Measurements from ENCODE around the gene SORT1.
"Not testable (repeated sequence)": the region's sequence is repeated elsewhere in the genome, so short reads cannot be mapped to it uniquely, and the experiment has no call there.

SORT1 gene

GRCh38 chr1:109350182-109350581 is 47.5 kb downstream of the SORT1 start:
- DNase-seq (ENCODE audit: low read depth in 2 of 3, low spot score in 2 of 3), result no peak

- no peak for DNase-seq (ENCODE audit: low read depth in 2 of 3, low spot score in 2 of 3)
Observed at GRCh38 chr1:109347511-109347910, 50.2 kb downstream of the SORT1 start.

GRCh38 chr1:109341944-109342930 is 55.5 kb downstream of the SORT1 start:
- DNase-seq (ENCODE audit: low read depth in 2 of 3, low spot score in 2 of 3), result no peak

GRCh38 chr1:109338608-109339007 is 59.1 kb downstream of the SORT1 start:
- DNase-seq (ENCODE audit: low read depth in 2 of 3, low spot score in 2 of 3), result no peak

GRCh38 chr1:109338091-109338490 is 59.6 kb downstream of the SORT1 start:
- no peak for DNase-seq (ENCODE audit: low read depth in 2 of 3, low spot score in 2 of 3)

DNA sequence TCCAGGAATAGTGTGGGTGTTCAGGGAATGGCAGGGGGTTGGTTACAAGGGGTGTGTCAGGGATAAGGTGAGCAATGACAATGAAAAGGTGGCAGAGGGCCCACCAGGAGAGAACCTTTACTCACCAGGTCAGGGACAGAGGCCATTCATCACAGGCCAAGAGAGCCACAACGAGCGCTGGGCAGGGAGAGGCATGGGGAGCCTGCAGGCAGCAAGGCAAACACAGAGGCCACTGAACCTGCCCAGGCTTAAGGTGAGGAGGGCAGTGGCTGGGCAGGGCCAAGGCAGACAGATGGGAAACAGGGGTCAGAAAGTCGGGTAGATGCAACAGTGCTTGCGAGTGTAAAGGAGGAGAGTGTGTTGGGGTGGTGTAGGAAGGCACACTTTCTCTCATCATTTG is 62.6 kb downstream of the SORT1 start:
- DNase-seq (ENCODE audit: low read depth in 2 of 3, low spot score in 2 of 3), result no peak

DNA sequence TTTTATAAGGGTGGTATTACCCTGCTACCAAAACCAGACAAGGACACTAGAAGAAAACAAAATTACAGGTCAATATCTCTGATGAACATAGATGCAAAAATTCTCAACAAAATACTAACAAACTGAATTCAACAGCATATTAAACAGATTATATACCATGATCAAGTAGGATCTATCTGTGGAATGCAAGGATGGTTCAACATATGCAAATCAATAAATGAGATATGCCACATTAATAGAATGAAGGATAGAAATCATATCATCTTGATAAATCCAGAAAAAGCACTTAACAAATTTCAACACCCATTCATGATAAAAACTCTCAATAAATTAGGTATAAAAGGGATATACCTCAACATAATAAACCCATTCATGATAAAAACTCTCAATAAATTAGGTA is 66.6 kb downstream of the SORT1 start:
- DNase-seq (ENCODE audit: low read depth in 2 of 3, low spot score in 2 of 3), result no peak

DNA sequence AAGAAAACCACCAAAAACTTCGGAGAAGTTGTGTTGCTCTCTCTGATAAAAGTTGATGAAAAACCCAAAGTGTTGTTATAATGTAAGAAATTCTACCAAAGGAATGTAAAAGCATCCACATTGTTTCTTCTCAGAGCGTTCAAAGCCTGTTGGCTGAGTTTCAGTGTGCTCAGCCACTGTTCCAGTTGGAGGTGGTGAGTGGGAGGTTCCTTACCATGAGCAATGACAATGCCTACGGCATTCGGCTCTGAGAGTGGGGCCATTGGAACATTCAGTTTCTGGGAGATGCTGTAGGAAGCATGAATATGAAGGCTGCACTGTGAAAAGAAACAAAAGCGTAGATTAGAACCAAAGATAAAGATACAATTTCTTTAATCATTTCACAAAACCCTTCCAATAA is 70.4 kb downstream of the SORT1 start:
- no peak for DNase-seq (ENCODE audit: low read depth in 2 of 3, low spot score in 2 of 3)

DNA sequence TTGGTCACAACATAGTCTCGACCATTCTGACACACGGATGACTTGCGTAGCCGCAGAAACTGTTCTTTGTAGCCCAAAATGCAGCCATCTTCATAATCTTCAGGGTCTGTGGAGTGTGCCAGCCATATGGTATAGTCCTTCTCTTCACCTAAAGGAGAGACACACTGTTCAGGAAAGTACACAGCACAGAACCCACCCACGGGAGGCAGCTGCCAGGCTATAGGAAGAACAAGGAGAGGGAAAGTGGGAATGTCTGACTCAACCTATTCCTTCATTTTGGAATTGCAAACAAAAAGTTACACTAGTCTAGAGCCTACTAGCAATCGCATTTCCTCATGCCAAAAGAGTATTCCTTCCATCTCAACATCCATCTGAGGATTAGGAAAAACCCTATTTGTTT is 74.7 kb downstream of the SORT1 start:
- DNase-seq (ENCODE audit: low read depth in 2 of 3, low spot score in 2 of 3), result no peak

GRCh38 chr1:109319114-109319513 is 78.6 kb downstream of the SORT1 start:
- no peak for DNase-seq (ENCODE audit: low read depth in 2 of 3, low spot score in 2 of 3)

GRCh38 chr1:109316506-109316905 is 81.2 kb downstream of the SORT1 start:
- no peak for DNase-seq (ENCODE audit: low read depth in 2 of 3, low spot score in 2 of 3)

DNA sequence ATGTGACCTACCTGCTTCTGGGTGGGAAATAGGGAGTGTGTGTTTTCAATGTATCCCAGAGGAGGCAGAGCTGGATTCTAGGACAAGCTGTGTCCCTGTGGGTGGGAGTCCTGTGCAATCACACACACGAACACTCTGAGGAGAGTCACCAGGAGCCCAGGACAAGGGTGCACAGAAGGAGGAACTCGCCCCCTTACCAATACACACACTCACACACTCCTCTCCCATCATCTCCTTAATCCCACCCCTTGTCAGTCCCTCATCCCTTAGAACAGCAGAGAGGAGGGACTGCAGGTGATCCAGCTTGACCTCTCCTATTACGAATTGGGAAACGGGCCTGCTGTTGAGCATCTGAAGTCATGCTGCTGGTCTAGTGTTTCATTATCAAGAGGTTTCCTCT is 82.4 kb downstream of the SORT1 start:
- DNase-seq (ENCODE audit: low read depth in 2 of 3, low spot score in 2 of 3), result no peak

- no peak for DNase-seq (ENCODE audit: low read depth in 2 of 3, low spot score in 2 of 3)
Observed at GRCh38 chr1:109314795-109315194, 82.9 kb downstream of the SORT1 start.

DNA sequence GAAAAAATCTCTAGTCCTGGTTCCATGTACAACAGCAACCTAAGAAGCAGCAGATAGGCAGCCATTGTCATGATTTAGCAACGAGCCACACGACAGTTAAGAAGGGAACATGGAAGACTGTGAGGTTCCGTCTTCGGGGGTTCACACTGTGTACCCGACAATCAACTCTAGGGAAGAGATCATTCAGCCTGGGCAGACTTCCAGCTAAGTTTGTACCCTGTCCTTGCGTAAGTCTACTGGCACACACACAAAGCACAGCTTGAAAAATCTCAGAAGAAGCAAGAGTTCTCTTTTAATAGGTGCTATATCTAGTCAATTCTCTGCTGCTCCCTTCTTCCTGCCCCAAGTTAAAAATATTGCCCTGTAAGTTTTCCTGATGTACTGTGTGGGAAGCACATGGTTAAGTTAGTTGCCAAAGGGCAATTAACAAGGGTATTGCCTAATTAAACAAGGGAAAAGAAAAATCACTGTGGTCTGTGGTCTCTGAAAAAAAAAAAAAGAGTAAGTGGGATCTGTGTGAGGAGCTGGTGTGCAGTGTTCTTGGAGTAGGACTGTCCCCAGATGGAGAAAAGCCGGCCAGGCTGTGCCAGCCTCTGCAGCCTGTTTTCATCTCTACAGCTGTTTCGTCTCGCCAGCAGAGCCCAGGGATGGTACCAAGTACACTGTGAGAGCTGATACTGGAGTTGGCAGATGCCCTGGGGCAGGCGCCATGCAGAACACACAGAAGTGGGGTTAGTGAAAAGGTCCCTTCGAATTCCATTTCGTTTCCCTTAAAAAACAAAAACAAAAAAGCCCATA is 84.5 kb downstream of the SORT1 start:
- no peak for DNase-seq (ENCODE audit: low read depth in 2 of 3, low spot score in 2 of 3)

DNA sequence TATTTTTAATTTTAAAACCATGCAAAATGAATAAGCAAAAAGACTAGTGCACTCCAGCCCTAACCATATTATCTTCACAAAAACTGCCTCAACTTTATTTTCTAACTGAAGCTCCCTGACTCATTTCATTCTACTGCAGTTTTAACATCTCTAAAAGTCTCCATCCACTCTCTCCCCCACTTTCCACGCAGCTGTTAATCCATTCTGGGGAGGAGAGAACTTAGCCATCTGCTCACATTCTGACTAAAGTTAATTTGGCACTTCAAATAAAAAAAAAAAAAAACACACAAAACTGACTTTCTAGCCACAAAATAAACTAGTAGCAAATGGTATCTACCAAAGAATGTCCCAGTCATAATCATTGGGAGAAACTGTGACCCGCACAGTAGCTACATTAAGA is 85.5 kb downstream of the SORT1 start:
- DNase-seq (ENCODE audit: low read depth in 2 of 3, low spot score in 2 of 3), result no peak

- DNase-seq (ENCODE audit: low read depth in 2 of 3, low spot score in 2 of 3), result no peak
Observed at GRCh38 chr1:109309347-109309746, 88.4 kb downstream of the SORT1 start.

GRCh38 chr1:109307274-109308021 is 90.3 kb downstream of the SORT1 start:
- DNase-seq (ENCODE audit: low read depth in 2 of 3, low spot score in 2 of 3), result no peak

DNA sequence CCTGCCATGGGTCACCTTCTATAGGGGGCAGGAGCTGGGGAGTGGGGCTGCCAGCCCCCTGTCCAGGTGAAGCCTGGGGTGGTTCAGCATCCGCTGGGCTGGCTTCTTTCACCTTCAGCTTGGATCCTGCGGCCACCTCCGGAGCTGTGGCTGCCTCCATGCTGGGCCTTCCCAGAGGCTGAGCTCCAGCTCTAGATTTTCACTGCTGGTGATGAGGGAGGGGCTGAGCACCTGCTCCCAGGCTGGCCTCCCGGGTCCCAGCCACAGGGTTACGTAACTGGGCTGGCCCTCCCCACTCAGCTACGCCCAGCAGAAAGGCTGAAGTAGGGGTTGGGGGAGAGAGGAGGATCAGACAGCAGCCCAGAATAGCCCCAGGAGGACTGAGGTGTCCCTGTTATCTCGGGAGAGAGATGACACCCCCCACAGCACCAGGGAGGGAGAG is 90.9 kb downstream of the SORT1 start, which contains the start of gene MYBPHL:
MYBPHL (minus strand) TSS at position 180 of the 442 bp plus-strand sequence; CDS start at position 160, 20 bp downstream.
- DNase-seq (ENCODE audit: low read depth in 2 of 3, low spot score in 2 of 3), result no peak

DNA sequence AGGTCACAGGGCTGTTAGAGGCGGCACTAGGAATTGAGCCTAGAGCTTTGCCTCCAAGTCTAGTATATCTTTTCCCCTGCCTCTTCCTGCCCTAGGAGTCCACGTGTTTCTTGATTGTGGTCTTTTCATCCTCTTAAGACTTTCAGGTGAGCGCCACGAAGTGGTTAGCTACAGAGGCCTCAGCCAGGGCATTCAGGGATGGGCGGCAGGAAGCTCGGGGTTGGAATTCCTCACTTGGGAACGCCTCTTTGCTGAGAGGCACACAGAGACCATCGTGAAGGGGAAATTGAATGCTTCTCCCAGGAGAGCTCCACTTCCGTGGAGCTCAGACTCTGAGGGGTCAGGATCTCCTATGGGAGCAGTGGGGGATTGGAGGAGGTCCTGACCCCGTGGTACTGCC is 91.7 kb downstream of the SORT1 start:
- not testable (repeated sequence) for DNase-seq (ENCODE audit: low read depth in 2 of 3, low spot score in 2 of 3)

DNA sequence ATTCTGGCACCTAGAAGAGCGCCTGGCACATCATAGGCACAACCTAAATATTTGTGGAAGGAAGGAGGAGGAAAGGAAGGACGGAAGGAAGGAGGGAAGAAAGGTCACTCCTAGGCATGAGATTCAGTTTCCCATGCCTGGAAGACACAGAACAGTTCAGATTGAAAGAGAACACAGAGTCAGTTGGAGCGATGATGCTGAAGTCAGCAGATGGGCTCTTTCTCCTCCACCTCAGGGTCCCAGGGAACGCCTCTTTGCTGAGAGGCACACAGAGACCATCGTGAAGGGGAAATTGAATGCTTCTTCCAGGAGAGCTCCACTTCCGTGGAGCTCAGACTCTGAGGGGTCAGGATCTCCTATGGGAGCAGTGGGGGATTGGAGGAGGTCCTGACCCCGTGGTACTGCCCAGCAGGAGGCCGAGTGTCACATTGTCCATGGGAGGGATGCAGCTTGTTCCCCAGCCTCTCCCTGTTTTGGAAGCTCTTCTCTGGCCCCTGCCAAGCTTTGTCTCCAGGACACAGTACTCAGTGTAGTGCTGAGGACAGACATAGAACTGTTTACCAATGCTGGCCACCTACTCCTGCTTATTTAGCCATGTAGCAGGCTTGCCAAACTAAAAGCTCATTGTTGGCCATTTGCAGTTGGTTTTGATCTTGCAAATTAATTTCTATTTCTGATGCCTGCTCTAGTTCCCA is 93.3 kb downstream of the SORT1 start:
- DNase-seq (ENCODE audit: low read depth in 2 of 3, low spot score in 2 of 3), result no peak

DNA sequence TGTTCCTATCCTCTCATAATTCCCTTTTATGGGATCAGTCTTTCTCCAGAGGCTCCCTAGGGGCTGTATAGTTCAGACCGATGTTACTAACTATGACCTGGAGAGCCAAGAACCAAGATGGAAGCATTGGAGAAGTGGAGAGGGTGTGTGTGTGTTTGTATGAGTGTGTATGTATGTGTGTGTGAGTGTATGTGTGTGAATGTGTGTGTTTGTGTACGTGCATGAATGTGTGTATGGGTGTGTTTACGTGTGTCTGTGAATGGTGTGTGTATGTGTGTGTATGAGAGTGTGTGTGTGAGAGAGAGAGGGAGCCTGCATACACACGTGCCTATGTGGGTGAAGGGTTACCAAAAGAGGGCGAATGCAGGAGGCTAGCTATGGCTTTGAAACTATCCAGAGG is 95.8 kb downstream of the SORT1 start:
- DNase-seq (ENCODE audit: low read depth in 2 of 3, low spot score in 2 of 3), result no peak
